Psoas muscle (tissue), 8 donors: ENCODE data around the gene NUSAP1. TPM values are rescaled to one million over a fixed set of nuclear protein-coding genes. Genes with fewer than 3 reads are reported as not detected.

Experiments used
- ATAC-seq, 4 donors: fragments of 200-7000 bp; cut with Tn5 transposase; one replicate each; pipeline ENCODE4 v1.9.1; 2020; ENCODE audit warnings: moderate library complexity in 3 of 4, mild to moderate bottlenecking in 2 of 4
- DNase-seq, 2 donors: peaks; one replicate each; pipeline ENCODE4 v3.0.0-alpha.2; 2020
- H3K27ac ChIP-seq: fragments of 200-600 bp; one replicate; pipeline ENCODE4 v1.8.0; 2022
- H3K27me3 ChIP-seq, 3 donors: fragments of 200-600 bp in 1 of 3; one replicate each; pipeline versions ENCODE4 v1.6.1 to v1.8.0; 2013 to 2022; ENCODE audit warnings: low read length in 2 of 3, mild to moderate bottlenecking in 2 of 3, moderate library complexity in 1 of 3; ENCODE audit not compliant: insufficient read depth in 3 of 3
- H3K36me3 ChIP-seq, 2 donors: fragments of 200-600 bp in 1 of 2; one replicate each; pipeline versions ENCODE4 v1.6.1 to v1.8.0; 2013 to 2022; ENCODE audit warnings: low read depth in 1 of 2, mild to moderate bottlenecking in 1 of 2, moderate library complexity in 1 of 2; ENCODE audit not compliant: insufficient read depth in 1 of 2
- H3K4me1 ChIP-seq: fragments of 200-600 bp; one replicate; pipeline ENCODE4 v1.8.0; 2022
- H3K4me3 ChIP-seq: fragments of 200-600 bp; one replicate; pipeline ENCODE4 v1.8.0; 2022; ENCODE audit warnings: mild to moderate bottlenecking
- H3K9me3 ChIP-seq: fragments of 200-600 bp; one replicate; pipeline ENCODE4 v1.8.0; 2022
- WGBS, 3 donors: extraction: QIAGEN DNeasy Blood & Tissue Kit; methylation state at CpG; one replicate each; pipeline versions ENCODE4 v1.1.6 to v1.1.7; 2013; 5-methylcytosine and 5-hydroxymethylcytosine counted together
- intact Hi-C, 2 donors: fragments of 100-400 bp; cut with DNase I; formaldehyde crosslinking; loops; one replicate each; pipeline versions ENCODE4 v1.11.0 to v1.14.2; 2022
- polyA plus RNA-seq, 3 donors: library from polyadenylated mRNA; stranded (reverse); fragments of 200-250 nt; gene quantifications; one replicate each; pipeline ENCODE4 v1.2.3, GENCODE V29; 2013
- total RNA-seq, 4 donors: library from RNA; stranded (reverse); fragmentation: NEBNext Ultra II Directional in 2 of 4; extraction: Animal tissue kit (Norgen Biotek cat#: 25700) in 2 of 4; gene quantifications; one replicate each; pipeline versions ENCODE4 v1.2.1 to v1.2.4, GENCODE V29; 2021 to 2023
- TF ChIP-seq, protein P1 (sequence below): fragments of 200-600 bp; IDR thresholded peaks from one replicate; pipeline ENCODE4 v1.8.0; 2022; ENCODE audit warnings: antibody characterized with exemption
- donor health status: healthy with polysubstance abuse.
- donor health status: DM: no; HTN: no; CAD: no; lungs with moderate emphysema.
- donor health status: Bipolar disorder and iron deficiency.
- donor health status: healthy.
- donor health status: DM: yes; HTN: yes; CAD: no.
- donor health status: DM: no; HTN: no; CAD: no.
- donor health status: DM: no; HTN: no; CAD: no.
- donor health status: DM: yes; HTN: yes; CAD: no.

Gene NUSAP1
- total and polyA plus RNA-seq, 7 donors = 1.0 to 5.6 (median 2.3) TPM

DNA sequence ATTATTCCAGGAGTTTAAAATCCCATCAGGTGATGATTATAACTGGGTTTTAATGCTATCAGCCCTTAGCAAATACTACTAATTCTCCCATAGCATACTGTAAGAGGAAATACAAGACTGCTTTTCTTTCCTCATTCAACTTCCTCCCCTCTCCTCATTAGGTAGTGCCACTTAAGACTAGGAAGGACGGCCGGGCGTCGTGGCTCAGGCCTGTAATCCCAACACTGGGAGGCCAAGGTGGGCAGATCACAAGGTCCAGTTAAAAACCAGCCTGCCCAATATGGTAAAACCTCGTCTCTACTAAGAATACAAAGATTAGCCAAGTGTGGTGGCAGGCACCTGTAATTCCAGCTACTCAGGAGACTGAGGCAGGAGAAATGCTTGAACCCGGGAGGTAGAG lies 55.0 kb downstream of the NUSAP1 start:
- DNase-seq = no peak
- no peaks in the 10 kb centered on the region for H3K4me1 ChIP-seq
- 93 to 94% (median 94%) methylated on average over 6 of the region's 6 CpGs for WGBS, 3 donors
- TF ChIP-seq, protein P1, sequence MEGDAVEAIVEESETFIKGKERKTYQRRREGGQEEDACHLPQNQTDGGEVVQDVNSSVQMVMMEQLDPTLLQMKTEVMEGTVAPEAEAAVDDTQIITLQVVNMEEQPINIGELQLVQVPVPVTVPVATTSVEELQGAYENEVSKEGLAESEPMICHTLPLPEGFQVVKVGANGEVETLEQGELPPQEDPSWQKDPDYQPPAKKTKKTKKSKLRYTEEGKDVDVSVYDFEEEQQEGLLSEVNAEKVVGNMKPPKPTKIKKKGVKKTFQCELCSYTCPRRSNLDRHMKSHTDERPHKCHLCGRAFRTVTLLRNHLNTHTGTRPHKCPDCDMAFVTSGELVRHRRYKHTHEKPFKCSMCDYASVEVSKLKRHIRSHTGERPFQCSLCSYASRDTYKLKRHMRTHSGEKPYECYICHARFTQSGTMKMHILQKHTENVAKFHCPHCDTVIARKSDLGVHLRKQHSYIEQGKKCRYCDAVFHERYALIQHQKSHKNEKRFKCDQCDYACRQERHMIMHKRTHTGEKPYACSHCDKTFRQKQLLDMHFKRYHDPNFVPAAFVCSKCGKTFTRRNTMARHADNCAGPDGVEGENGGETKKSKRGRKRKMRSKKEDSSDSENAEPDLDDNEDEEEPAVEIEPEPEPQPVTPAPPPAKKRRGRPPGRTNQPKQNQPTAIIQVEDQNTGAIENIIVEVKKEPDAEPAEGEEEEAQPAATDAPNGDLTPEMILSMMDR = no peak
- intact Hi-C loops = no loop called here
- no peaks in the 10 kb centered on the region for H3K9me3 ChIP-seq
- H3K27ac ChIP-seq = no peak overlapping the region
- H3K27me3 ChIP-seq = no peaks in the 10 kb centered on the region
- peaks cover 3 to 78% of the 10 kb centered on the region in 2 donors for H3K36me3 ChIP-seq
- H3K4me3 ChIP-seq = no peak overlapping the region
- no peak for ATAC-seq

DNA sequence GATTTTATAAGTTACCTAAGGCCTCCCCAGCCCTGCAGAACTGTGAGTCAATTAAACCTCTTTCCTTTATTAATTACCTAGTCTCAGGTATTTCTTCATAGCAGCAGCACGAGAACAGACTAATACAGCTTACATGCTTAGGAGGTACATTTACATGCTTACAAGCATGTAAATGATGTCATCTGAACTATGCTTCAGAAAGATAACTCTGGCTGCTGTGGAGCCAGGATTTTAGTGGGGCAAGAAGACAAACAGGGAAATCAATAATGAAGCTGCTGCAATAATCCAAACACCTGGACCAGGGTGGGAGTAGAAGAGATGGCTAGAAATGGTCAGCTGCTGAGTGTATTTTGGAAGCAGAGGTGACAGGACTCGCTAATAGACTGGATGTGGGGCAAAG lies 60.0 kb downstream of the NUSAP1 start:
- intact Hi-C loops = no loop called here
- no peaks in the 10 kb centered on the region for H3K9me3 ChIP-seq
- peaks cover 10 to 90% of the 10 kb centered on the region in 2 donors for H3K36me3 ChIP-seq
- 95 to 97% (median 96%) methylated on average over 2 of the region's 2 CpGs for WGBS, 3 donors
- TF ChIP-seq, protein P1 = no peak
- ATAC-seq (no peak), DNase-seq (no peak)
- H3K27me3 ChIP-seq = no peaks in the 10 kb centered on the region
- no peak overlapping the region for H3K4me3 ChIP-seq
- no peaks in the 10 kb centered on the region for H3K4me1 ChIP-seq
- H3K27ac ChIP-seq = no peak overlapping the region

DNA sequence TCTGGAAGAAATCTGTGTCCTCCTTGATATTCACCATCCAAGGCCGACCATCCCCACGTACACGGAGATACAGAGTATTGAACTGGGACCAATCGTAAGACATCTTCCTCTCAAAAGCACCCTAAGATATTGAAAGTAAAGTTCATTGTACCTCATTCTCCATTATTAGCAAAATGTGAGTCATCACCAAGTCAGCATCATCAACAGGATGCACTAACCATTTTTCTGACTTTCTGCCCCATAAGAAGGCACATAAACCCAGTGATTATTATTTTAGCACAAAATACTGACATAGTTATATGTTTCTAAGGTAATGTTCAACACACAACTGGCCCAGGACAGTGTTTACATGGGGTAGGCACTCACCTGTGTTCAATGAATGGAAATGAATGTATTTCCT lies 62.2 kb downstream of the NUSAP1 start:
- TF ChIP-seq, protein P1 = no peak
- no peak for ATAC-seq
- DNase-seq = no peak
- Histone ChIP-seq H3K9me3 (no peaks in the 10 kb centered on the region), H3K27me3 (no peaks in the 10 kb centered on the region), H3K4me1 (no peaks in the 10 kb centered on the region), H3K27ac (no peak overlapping the region), H3K4me3 (no peak overlapping the region), H3K36me3 (peaks cover 8 to 74% of the 10 kb centered on the region in 2 donors)
- intact Hi-C loops = no loop called here
- 96 to 99% (median 96%) methylated on average over 4 of the region's 4 CpGs for WGBS, 3 donors

DNA sequence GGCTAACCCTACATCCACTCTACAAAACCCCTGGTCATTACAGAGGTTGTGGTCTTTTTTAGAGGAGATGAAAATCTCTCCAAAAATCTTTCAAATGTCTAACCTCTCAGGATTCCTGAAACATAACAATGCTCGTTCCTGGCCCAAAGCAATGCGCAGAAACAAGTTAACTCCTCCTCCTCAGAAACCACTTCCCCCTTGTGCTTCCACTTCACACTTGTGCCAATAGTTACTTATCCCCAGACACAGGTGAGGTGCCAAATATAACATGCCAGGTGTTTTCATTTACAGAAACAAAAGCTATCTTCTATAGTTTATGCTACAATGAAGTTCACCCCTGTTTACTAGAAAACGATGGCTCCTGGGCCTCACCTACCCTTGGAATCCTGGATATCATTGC lies 63.4 kb downstream of the NUSAP1 start:
- Histone ChIP-seq H3K27me3 (no peaks in the 10 kb centered on the region), H3K4me3 (no peak overlapping the region), H3K27ac (no peak overlapping the region), H3K36me3 (peaks cover 8 to 62% of the 10 kb centered on the region in 2 donors), H3K4me1 (no peaks in the 10 kb centered on the region), H3K9me3 (no peaks in the 10 kb centered on the region)
- DNase-seq (no peak), ATAC-seq (no peak)
- 92 to 93% (median 93%) methylated on average over 3 of the region's 3 CpGs for WGBS, 3 donors
- intact Hi-C loops = no loop called here
- TF ChIP-seq, protein P1 = no peak

DNA sequence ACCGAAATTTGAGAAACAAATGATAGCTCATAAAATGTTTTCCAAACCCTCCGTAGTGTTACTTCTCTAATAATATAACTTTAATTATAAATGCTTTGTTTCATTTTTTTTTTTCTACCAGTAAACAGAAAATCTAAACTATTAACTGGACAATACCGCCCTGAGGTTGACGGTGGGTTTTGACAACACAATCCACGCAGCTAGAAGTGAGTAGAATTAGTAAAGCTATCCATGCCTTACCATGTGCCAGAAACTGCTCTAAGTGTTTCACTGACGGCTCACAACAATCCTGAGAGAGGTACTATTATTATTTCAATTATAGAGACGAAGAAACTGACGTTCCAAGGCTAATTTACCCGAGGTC lies 69.2 kb downstream of the NUSAP1 start:
- Histone ChIP-seq H3K27ac (peak overlapping the region; percentile 97), H3K27me3 (no peaks in the 10 kb centered on the region), H3K4me1 (peaks cover 5% of the 10 kb centered on the region), H3K36me3 (peaks cover 2 to 7% of the 10 kb centered on the region in 2 donors), H3K4me3 (peak overlapping the region; percentile 98), H3K9me3 (no peaks in the 10 kb centered on the region)
- TF ChIP-seq, protein P1 = no peak
- intact Hi-C loops = no loop called here
- 5 to 7% (median 5%) methylated on average over 9 of the region's 9 CpGs for whole genome bisulfite sequencing, 3 donors
- ATAC-seq (peak; percentile 12 to 49 (median 18)), DNase-seq (no peak)
